Measurements from ENCODE around the gene NT5DC3.

Gene NT5DC3

GRCh38 chr12:103762473-103762872 lies 78.6 kb downstream of the NT5DC3 start:
- no peak for DNase-seq
- TF ChIP-seq POLR2A (IDR thresholded peaks at IDR 0.05; ENCODE audit: low read length) (no peak), GATA1 (IDR thresholded peaks at IDR 0.05; ENCODE audit: low read depth, low read length) (no peak)

- DNase-seq: no peak
- TF ChIP-seq POLR2A (IDR thresholded peaks at IDR 0.05; ENCODE audit: low read length) (no peak), GATA1 (IDR thresholded peaks at IDR 0.05; ENCODE audit: low read depth, low read length) (no peak)
Measured at GRCh38 chr12:103758310-103759089, 82.5 kb downstream of the NT5DC3 start.

GRCh38 chr12:103757248-103757647 lies 83.8 kb downstream of the NT5DC3 start:
- TF ChIP-seq GATA1 (IDR thresholded peaks at IDR 0.05; ENCODE audit: low read depth, low read length) (no peak), POLR2A (IDR thresholded peaks at IDR 0.05; ENCODE audit: low read length) (no peak)

GRCh38 chr12:103756443-103756842 lies 84.6 kb downstream of the NT5DC3 start:
- TF ChIP-seq GATA1 (IDR thresholded peaks at IDR 0.05; ENCODE audit: low read depth, low read length) (no peak), POLR2A (IDR thresholded peaks at IDR 0.05; ENCODE audit: low read length) (no peak)
- no peak for DNase-seq

More at GRCh38 chr12:103757248-103757647, 83.8 kb downstream of the NT5DC3 start:
- no peak for DNase-seq

- TF ChIP-seq GATA1 (IDR thresholded peaks at IDR 0.05; ENCODE audit: low read depth, low read length) (no peak), POLR2A (IDR thresholded peaks at IDR 0.05; ENCODE audit: low read length) (no peak)
- no peak for DNase-seq
Measured at GRCh38 chr12:103755425-103755824, 85.6 kb downstream of the NT5DC3 start.

GRCh38 chr12:103751600-103751999 lies 89.4 kb downstream of the NT5DC3 start:
- TF ChIP-seq POLR2A (IDR thresholded peaks at IDR 0.05; ENCODE audit: low read length): no peak
- TF ChIP-seq GATA1 (IDR thresholded peaks at IDR 0.05; ENCODE audit: low read depth, low read length): no peak

GRCh38 chr12:103751171-103751570 lies 89.9 kb downstream of the NT5DC3 start:
- DNase-seq: no peak
- TF ChIP-seq GATA1 (IDR thresholded peaks at IDR 0.05; ENCODE audit: low read depth, low read length) (no peak), POLR2A (IDR thresholded peaks at IDR 0.05; ENCODE audit: low read length) (no peak)

More at GRCh38 chr12:103751600-103751999, 89.4 kb downstream of the NT5DC3 start:
- no peak for DNase-seq

GRCh38 chr12:103748875-103749274 lies 92.2 kb downstream of the NT5DC3 start:
- TF ChIP-seq POLR2A (IDR thresholded peaks at IDR 0.05; ENCODE audit: low read length) (no peak), GATA1 (IDR thresholded peaks at IDR 0.05; ENCODE audit: low read depth, low read length) (no peak)
- DNase-seq: no peak

- TF ChIP-seq GATA1 (IDR thresholded peaks at IDR 0.05; ENCODE audit: low read depth, low read length): no peak
- TF ChIP-seq POLR2A (IDR thresholded peaks at IDR 0.05; ENCODE audit: low read length): no peak
- DNase-seq: no peak
Measured at GRCh38 chr12:103748002-103748401, 93.0 kb downstream of the NT5DC3 start.

- no peak for DNase-seq
Measured at GRCh38 chr12:103745962-103746361, 95.1 kb downstream of the NT5DC3 start.

GRCh38 chr12:103743788-103744187 lies 97.2 kb downstream of the NT5DC3 start:
- DNase-seq: peak in 1 of 2 experiments; percentile 55
- TF ChIP-seq POLR2A (IDR thresholded peaks at IDR 0.05; ENCODE audit: low read length) (no peak), GATA1 (IDR thresholded peaks at IDR 0.05; ENCODE audit: low read depth, low read length) (no peak)

More at GRCh38 chr12:103745962-103746361, 95.1 kb downstream of the NT5DC3 start:
- no peak for TF ChIP-seq GATA1 (IDR thresholded peaks at IDR 0.05; ENCODE audit: low read depth, low read length)
- no peak for TF ChIP-seq POLR2A (IDR thresholded peaks at IDR 0.05; ENCODE audit: low read length)

- no peak for TF ChIP-seq POLR2A (IDR thresholded peaks at IDR 0.05; ENCODE audit: low read length)
- TF ChIP-seq GATA1 (IDR thresholded peaks at IDR 0.05; ENCODE audit: low read depth, low read length): no peak
- DNase-seq: no peak
Measured at GRCh38 chr12:103742349-103742932, 98.6 kb downstream of the NT5DC3 start.

GRCh38 chr12:103737881-103738280 lies 103.2 kb downstream of the NT5DC3 start:
- DNase-seq: no peak
- TF ChIP-seq POLR2A (IDR thresholded peaks at IDR 0.05; ENCODE audit: low read length): no peak
- no peak for TF ChIP-seq GATA1 (IDR thresholded peaks at IDR 0.05; ENCODE audit: low read depth, low read length)

GRCh38 chr12:103736572-103736971 lies 104.5 kb downstream of the NT5DC3 start:
- TF ChIP-seq POLR2A (IDR thresholded peaks at IDR 0.05; ENCODE audit: low read length) (no peak), GATA1 (IDR thresholded peaks at IDR 0.05; ENCODE audit: low read depth, low read length) (no peak)
- no peak for DNase-seq

- DNase-seq: no peak
- TF ChIP-seq POLR2A (IDR thresholded peaks at IDR 0.05; ENCODE audit: low read length) (no peak), GATA1 (IDR thresholded peaks at IDR 0.05; ENCODE audit: low read depth, low read length) (no peak)
Measured at GRCh38 chr12:103735291-103735690, 105.7 kb downstream of the NT5DC3 start.

Data from erythroblast (primary cell).